Measurements from ENCODE around the gene GALNT18. TPM values are rescaled to one million over a fixed set of nuclear protein-coding genes. Genes with fewer than 3 reads are reported as not detected.

GALNT18 gene
- total RNA-seq, 1 donor from 2014 or later = 39.8 TPM

- Mint-ChIP-seq H3K4me3 (ENCODE audit: unreplicated experiment) (no peak overlapping the region), H3K27ac (ENCODE audit: unreplicated experiment) (no peak overlapping the region), H3K4me1 (ENCODE audit: unreplicated experiment) (peaks cover 5% of the 10 kb centered on the region), H3K9me3 (ENCODE audit: unreplicated experiment) (peaks cover 6% of the 10 kb centered on the region), H3K27me3 (ENCODE audit: unreplicated experiment) (peaks cover 31% of the 10 kb centered on the region), H3K36me3 (ENCODE audit: unreplicated experiment) (no peaks in the 10 kb centered on the region)
- DNase-seq (ENCODE audit: extremely low spot score, unreplicated experiment) = no peak
- TF ChIP-seq CTCF (IDR thresholded peaks at IDR 0.05) = no peak
These were observed 18.3 kb upstream of the GALNT18 start for GRCh38 chr11:11640152-11640551.

- Mint-ChIP-seq H3K4me3 (ENCODE audit: unreplicated experiment) (no peak overlapping the region), H3K4me1 (ENCODE audit: unreplicated experiment) (peaks cover 5% of the 10 kb centered on the region), H3K9me3 (ENCODE audit: unreplicated experiment) (no peaks in the 10 kb centered on the region), H3K36me3 (ENCODE audit: unreplicated experiment) (no peaks in the 10 kb centered on the region), H3K27ac (ENCODE audit: unreplicated experiment) (no peak overlapping the region), H3K27me3 (ENCODE audit: unreplicated experiment) (peaks cover 12% of the 10 kb centered on the region)
- TF ChIP-seq CTCF (IDR thresholded peaks at IDR 0.05) = no peak
- DNase-seq (ENCODE audit: extremely low spot score, unreplicated experiment) = no peak
These were observed 14.9 kb upstream of the GALNT18 start for GRCh38 chr11:11636671-11637070.

- no peaks in the 10 kb centered on the region for H3K36me3 Mint-ChIP-seq (ENCODE audit: unreplicated experiment)
- H3K4me3 Mint-ChIP-seq (ENCODE audit: unreplicated experiment) = no peak overlapping the region
- H3K27me3 Mint-ChIP-seq (ENCODE audit: unreplicated experiment) = peaks cover 10% of the 10 kb centered on the region
- TF ChIP-seq CTCF (IDR thresholded peaks at IDR 0.05) = no peak
- peaks cover 5% of the 10 kb centered on the region for H3K4me1 Mint-ChIP-seq (ENCODE audit: unreplicated experiment)
- no peaks in the 10 kb centered on the region for H3K9me3 Mint-ChIP-seq (ENCODE audit: unreplicated experiment)
- DNase-seq (ENCODE audit: extremely low spot score, unreplicated experiment) = no peak
- no peak overlapping the region for H3K27ac Mint-ChIP-seq (ENCODE audit: unreplicated experiment)
These were observed 13.6 kb upstream of the GALNT18 start for GRCh38 chr11:11635443-11635842.

- Mint-ChIP-seq H3K36me3 (ENCODE audit: unreplicated experiment) (no peaks in the 10 kb centered on the region), H3K9me3 (ENCODE audit: unreplicated experiment) (no peaks in the 10 kb centered on the region), H3K4me1 (ENCODE audit: unreplicated experiment) (peaks cover 5% of the 10 kb centered on the region), H3K27ac (ENCODE audit: unreplicated experiment) (no peak overlapping the region), H3K27me3 (ENCODE audit: unreplicated experiment) (peaks cover 21% of the 10 kb centered on the region), H3K4me3 (ENCODE audit: unreplicated experiment) (no peak overlapping the region)
- no peak for TF ChIP-seq CTCF (IDR thresholded peaks at IDR 0.05)
- DNase-seq (ENCODE audit: extremely low spot score, unreplicated experiment) = no peak
These were observed 7.6 kb upstream of the GALNT18 start for GRCh38 chr11:11629368-11629767.

- no peak for DNase-seq (ENCODE audit: extremely low spot score, unreplicated experiment)
- H3K4me3 Mint-ChIP-seq (ENCODE audit: unreplicated experiment) = no peak overlapping the region
- H3K36me3 Mint-ChIP-seq (ENCODE audit: unreplicated experiment) = no peaks in the 10 kb centered on the region
- peaks cover 5% of the 10 kb centered on the region for H3K4me1 Mint-ChIP-seq (ENCODE audit: unreplicated experiment)
- no peak overlapping the region for H3K27ac Mint-ChIP-seq (ENCODE audit: unreplicated experiment)
- TF ChIP-seq CTCF (IDR thresholded peaks at IDR 0.05) = no peak
- no peaks in the 10 kb centered on the region for H3K9me3 Mint-ChIP-seq (ENCODE audit: unreplicated experiment)
- H3K27me3 Mint-ChIP-seq (ENCODE audit: unreplicated experiment) = peaks cover 21% of the 10 kb centered on the region
These were observed 6.8 kb upstream of the GALNT18 start for GRCh38 chr11:11628651-11629050.
